Middle frontal gyrus (tissue), 1 donor: ENCODE measurements around the gene TSTD2.
"Not testable (repeated sequence)": the region's sequence is repeated elsewhere in the genome, so short reads cannot be mapped to it uniquely, and the experiment has no call there.

Source experiments
- DNase-seq: peaks from one replicate; pipeline ENCODE4 v3.0.0-alpha.2; 2015; ENCODE audit warnings: low spot score; ENCODE audit errors: extremely low spot score

TSTD2 gene

GRCh38 chr9:97632248-97632984 is 752 bp downstream of the TSTD2 start:
- peak; percentile 22 for DNase-seq

GRCh38 chr9:97630591-97630990 is 2.6 kb downstream of the TSTD2 start:
- DNase-seq, result no peak

- DNase-seq, result no peak
Observed at GRCh38 chr9:97629156-97629555, 4.0 kb downstream of the TSTD2 start.

GRCh38 chr9:97628668-97629067 is 4.5 kb downstream of the TSTD2 start:
- DNase-seq, result no peak

- DNase-seq, result no peak
Observed at GRCh38 chr9:97627624-97628023, 5.5 kb downstream of the TSTD2 start.

- DNase-seq, result no peak
Observed at GRCh38 chr9:97625620-97626019, 7.5 kb downstream of the TSTD2 start.

GRCh38 chr9:97623946-97624345 is 9.2 kb downstream of the TSTD2 start:
- no peak for DNase-seq

- not testable (repeated sequence) for DNase-seq
Observed at GRCh38 chr9:97622483-97622882, 10.7 kb downstream of the TSTD2 start.

GRCh38 chr9:97620063-97620462 is 13.1 kb downstream of the TSTD2 start:
- not testable (repeated sequence) for DNase-seq

- no peak for DNase-seq
Observed at GRCh38 chr9:97617939-97618416, 15.2 kb downstream of the TSTD2 start.

GRCh38 chr9:97615439-97616072 is 17.6 kb downstream of the TSTD2 start:
- peak; percentile 66 for DNase-seq

GRCh38 chr9:97604901-97605645 is 28.1 kb downstream of the TSTD2 start:
- no peak for DNase-seq

GRCh38 chr9:97602430-97602829 is 30.7 kb downstream of the TSTD2 start:
- no peak for DNase-seq

GRCh38 chr9:97601228-97601898 is 31.8 kb downstream of the TSTD2 start:
- DNase-seq, result no peak

- DNase-seq, result no peak
Observed at GRCh38 chr9:97600531-97601227, 32.5 kb downstream of the TSTD2 start.

- DNase-seq, result no peak
Observed at GRCh38 chr9:97599314-97599846, 33.8 kb downstream of the TSTD2 start.

GRCh38 chr9:97598461-97599288 is 34.5 kb downstream of the TSTD2 start:
- peak; percentile 70 for DNase-seq

- peak; percentile 24 for DNase-seq
Observed at GRCh38 chr9:97596906-97597305, 36.3 kb downstream of the TSTD2 start.

- no peak for DNase-seq
Observed at GRCh38 chr9:97594381-97594921, 38.7 kb downstream of the TSTD2 start.

- DNase-seq, result peak; percentile 20
Observed at GRCh38 chr9:97593960-97594359, 39.2 kb downstream of the TSTD2 start.
